ENCODE results near the gene FABP3.

FABP3 gene

GRCh38 chr1:31373897-31374486, 1.1 kb upstream of the FABP3 start:
- TF ChIP-seq, protein P1, sequence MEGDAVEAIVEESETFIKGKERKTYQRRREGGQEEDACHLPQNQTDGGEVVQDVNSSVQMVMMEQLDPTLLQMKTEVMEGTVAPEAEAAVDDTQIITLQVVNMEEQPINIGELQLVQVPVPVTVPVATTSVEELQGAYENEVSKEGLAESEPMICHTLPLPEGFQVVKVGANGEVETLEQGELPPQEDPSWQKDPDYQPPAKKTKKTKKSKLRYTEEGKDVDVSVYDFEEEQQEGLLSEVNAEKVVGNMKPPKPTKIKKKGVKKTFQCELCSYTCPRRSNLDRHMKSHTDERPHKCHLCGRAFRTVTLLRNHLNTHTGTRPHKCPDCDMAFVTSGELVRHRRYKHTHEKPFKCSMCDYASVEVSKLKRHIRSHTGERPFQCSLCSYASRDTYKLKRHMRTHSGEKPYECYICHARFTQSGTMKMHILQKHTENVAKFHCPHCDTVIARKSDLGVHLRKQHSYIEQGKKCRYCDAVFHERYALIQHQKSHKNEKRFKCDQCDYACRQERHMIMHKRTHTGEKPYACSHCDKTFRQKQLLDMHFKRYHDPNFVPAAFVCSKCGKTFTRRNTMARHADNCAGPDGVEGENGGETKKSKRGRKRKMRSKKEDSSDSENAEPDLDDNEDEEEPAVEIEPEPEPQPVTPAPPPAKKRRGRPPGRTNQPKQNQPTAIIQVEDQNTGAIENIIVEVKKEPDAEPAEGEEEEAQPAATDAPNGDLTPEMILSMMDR (IDR thresholded peaks at IDR 0.05; ENCODE audit: borderline replicate concordance, control extremely low read depth, extremely low read depth, insufficient read depth, missing control alignments): no peak
- no peak for DNase-seq (ENCODE audit: low spot score)
- in situ Hi-C loops (cut with MboI; ENCODE audit: low sequenced_read_pairs, unreplicated experiment): no loop called here

DNA sequence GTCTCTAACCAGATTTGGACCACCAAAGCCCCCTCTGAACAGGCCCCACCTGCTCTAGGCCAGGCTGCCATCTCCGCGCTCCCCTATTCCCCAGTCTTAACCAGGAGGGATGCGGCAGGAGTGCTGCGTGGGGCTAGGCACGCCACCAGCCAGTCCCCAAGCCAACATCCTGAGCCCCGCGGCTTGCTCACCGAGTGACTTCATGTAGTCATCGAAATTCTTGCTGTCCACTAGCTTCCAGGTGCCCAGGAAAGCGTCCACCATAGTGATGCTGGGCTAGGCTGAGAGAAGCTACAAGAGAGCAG, 173 bp downstream of the FABP3 start:
- no peak for DNase-seq (ENCODE audit: low spot score)
- TF ChIP-seq, protein P1 (IDR thresholded peaks at IDR 0.05; ENCODE audit: borderline replicate concordance, control extremely low read depth, extremely low read depth, insufficient read depth, missing control alignments): no peak
- in situ Hi-C loops (cut with MboI; ENCODE audit: low sequenced_read_pairs, unreplicated experiment): no loop called here

DNA sequence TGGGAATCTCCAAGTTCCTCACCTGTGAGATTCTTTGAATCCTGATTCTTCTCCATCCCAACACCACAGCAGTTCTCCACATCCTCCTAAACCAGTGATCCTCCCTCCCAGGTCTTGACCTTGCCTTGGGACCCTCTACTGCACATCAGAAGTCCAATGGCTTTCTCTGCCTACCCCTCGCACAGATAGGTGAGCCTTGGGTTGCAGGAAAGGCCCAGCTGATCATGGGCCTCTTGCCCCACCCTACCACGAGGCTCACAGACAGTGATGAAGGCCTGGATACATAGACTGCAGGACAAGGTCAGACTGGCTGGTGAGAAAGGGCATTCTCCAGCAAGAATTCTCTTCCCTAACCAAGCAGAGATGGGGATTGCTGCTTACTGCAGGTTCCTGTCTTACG, 825 bp downstream of the FABP3 start:
- in situ Hi-C loops (cut with MboI; ENCODE audit: low sequenced_read_pairs, unreplicated experiment): no loop called here
- no peak for DNase-seq (ENCODE audit: low spot score)
- TF ChIP-seq, protein P1 (IDR thresholded peaks at IDR 0.05; ENCODE audit: borderline replicate concordance, control extremely low read depth, extremely low read depth, insufficient read depth, missing control alignments): no peak

DNA sequence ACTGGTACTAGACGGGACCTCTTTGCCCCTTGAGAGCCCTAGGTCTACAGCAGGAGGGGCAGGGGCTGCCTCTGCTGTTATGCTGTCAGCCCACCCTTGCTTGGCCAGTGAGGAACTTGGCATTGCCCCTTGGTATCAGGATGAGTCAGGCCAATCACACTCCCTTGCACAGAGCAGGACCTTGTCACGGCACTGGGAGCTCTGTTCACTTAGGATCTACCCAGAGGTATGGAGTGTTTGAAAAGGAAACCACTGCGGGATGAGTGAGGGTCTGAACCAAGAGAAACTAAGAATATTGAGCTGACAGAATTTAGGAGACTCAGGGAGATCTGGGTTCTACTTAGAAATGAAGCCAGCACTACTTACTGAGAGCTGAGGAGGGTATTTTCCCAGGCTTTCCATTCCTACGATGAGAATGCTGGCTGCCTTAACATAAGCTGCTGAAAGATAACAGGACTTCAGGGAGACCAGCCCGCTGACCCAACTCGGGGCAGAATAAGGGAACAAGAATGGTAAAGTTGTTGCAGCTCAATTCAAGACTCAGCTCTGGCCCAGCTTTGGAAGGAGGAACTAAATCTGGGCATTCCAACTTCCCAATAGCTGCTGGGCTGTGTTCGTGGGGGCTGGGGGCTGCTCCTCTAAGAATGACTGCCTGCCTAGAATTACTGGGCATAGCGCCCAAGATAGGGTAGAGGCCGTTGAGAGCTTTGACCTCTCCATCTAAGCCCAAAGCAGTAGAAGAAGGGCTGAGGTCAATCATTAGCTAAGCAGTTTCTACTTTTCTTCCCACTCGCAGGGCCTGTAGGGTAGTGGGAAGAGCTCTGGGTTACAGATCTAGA, 1.5 kb downstream of the FABP3 start:
- DNase-seq (ENCODE audit: low spot score): no peak
- in situ Hi-C loops (cut with MboI; ENCODE audit: low sequenced_read_pairs, unreplicated experiment): no loop called here
- TF ChIP-seq, protein P1 (IDR thresholded peaks at IDR 0.05; ENCODE audit: borderline replicate concordance, control extremely low read depth, extremely low read depth, insufficient read depth, missing control alignments): no peak

DNA sequence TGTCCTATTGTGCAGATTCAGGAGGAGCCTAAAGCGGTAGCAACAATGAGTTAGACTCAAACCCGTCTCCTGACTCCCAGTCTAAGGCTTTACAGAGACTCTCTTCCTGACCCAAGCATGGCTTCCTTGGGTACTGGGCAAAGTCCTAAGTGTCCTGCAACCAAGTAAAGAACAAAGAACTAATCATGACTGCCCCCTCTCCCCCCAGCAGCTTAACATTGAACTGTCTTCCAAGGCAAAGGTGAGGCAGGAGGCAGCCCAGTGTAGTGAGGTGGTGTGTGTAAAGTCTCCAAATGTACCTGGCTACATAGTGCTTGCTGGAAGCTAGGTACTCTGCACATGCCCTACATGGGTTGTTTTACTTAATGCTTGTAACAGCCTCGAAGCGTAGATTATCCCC, 2.3 kb downstream of the FABP3 start:
- DNase-seq (ENCODE audit: low spot score): no peak
- in situ Hi-C loops (cut with MboI; ENCODE audit: low sequenced_read_pairs, unreplicated experiment): no loop called here
- TF ChIP-seq, protein P1 (IDR thresholded peaks at IDR 0.05; ENCODE audit: borderline replicate concordance, control extremely low read depth, extremely low read depth, insufficient read depth, missing control alignments): no peak

DNA sequence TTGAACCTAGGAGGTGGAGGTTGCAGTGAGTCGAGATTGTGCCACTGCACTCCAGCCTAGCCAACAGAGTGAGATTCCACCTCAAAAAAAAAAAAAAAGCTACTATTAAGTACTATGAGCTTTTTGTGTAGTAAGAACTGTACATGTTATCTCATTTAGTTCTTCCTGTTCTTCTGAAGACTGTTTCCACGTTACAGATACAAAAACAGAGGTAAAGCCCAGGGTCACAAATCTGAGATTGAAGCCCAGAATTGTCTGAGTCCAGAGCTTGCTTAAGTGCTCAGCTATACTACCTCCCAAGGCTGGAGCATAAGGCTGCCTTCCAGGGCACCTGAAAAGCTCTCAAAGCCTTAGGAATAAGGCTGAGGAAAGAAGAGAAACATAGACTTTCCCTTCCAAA, 2.9 kb downstream of the FABP3 start:
- in situ Hi-C loops (cut with MboI; ENCODE audit: low sequenced_read_pairs, unreplicated experiment): no loop called here
- TF ChIP-seq, protein P1 (IDR thresholded peaks at IDR 0.05; ENCODE audit: borderline replicate concordance, control extremely low read depth, extremely low read depth, insufficient read depth, missing control alignments): no peak
- no peak for DNase-seq (ENCODE audit: low spot score)
